D721Med (cell line): ENCODE results near the gene KRT40.

Experiments used
- DNase-seq: peaks from one replicate; pipeline ENCODE4 v3.0.0; 2011; ENCODE audit warnings: low spot score; ENCODE audit not compliant: insufficient read length
- FAIRE-seq: peaks from 2 replicates; lab custom pipeline; 2011; peaks lifted over from hg19 to GRCh38; lab: Jason Lieb, UNC
- TF ChIP-seq, protein P1 (sequence below): IDR thresholded peaks from 2 replicates; pipeline ENCODE4 v1.5.1; 2012; ENCODE audit warnings: mild to moderate bottlenecking, control low read depth; ENCODE audit not compliant: insufficient read depth; ENCODE audit errors: missing control alignments

The KRT40 gene

DNA sequence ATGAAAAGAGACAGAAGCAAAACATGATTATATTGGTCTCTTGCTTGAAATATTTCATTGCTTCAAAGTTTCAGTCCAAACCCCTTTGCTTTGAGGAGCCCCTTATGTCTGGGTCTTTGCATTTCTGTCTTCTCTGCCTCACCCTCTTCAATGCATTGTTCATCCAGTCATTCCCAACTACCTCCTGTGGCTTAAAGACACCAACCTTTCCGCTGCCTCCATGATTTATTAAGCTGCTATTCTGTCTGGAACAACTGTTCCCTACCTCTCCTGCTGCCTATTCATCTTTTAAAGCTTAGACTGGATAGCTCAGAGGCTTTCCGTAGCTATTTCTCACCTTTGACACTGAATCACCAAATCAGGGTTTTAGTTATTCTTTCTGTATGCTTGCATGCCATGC lies 13.2 kb upstream of the KRT40 start:
- DNase-seq = no peak
- TF ChIP-seq, protein P1, sequence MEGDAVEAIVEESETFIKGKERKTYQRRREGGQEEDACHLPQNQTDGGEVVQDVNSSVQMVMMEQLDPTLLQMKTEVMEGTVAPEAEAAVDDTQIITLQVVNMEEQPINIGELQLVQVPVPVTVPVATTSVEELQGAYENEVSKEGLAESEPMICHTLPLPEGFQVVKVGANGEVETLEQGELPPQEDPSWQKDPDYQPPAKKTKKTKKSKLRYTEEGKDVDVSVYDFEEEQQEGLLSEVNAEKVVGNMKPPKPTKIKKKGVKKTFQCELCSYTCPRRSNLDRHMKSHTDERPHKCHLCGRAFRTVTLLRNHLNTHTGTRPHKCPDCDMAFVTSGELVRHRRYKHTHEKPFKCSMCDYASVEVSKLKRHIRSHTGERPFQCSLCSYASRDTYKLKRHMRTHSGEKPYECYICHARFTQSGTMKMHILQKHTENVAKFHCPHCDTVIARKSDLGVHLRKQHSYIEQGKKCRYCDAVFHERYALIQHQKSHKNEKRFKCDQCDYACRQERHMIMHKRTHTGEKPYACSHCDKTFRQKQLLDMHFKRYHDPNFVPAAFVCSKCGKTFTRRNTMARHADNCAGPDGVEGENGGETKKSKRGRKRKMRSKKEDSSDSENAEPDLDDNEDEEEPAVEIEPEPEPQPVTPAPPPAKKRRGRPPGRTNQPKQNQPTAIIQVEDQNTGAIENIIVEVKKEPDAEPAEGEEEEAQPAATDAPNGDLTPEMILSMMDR = no peak
- FAIRE-seq = no peak

DNA sequence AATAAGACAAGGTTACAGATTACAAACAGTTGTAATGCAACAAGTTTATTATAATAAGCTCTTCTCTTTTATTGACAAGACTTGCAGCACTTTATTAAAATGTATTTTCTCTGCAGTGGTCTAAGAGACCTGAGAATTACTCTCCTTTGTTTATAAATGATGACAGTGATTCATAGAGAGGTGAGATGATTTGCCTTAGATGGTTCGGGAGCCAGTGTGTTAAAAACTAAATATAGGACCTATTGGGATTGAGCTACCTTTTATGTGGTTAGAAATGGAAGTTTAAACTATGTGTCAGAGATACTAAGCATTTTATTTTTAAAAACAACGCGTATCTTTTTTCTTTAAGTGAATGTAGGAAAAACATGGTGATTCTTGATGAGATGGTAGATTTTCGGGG lies 12.7 kb upstream of the KRT40 start:
- TF ChIP-seq, protein P1 = no peak
- no peak for DNase-seq
- no peak for FAIRE-seq

DNA sequence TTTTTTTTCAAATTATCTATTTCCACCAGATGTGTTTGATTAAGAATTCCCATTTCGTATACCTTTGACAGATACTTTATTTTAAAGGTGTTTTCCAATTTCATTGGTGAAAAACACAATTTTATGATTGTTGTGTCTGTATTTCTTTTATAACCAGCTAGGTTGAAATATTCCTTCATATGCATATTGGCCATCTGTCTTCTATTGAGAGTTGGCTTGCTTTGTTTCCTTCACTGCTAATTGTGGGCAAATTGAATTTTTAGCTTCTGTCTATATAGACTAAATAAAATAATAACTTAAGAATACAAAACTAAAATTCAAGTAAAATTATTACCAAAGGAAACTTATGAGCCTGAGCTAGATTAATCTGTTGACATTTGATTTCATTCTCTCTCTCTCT lies 11.0 kb upstream of the KRT40 start:
- TF ChIP-seq, protein P1 = no peak
- FAIRE-seq (no peak), DNase-seq (no peak)

DNA sequence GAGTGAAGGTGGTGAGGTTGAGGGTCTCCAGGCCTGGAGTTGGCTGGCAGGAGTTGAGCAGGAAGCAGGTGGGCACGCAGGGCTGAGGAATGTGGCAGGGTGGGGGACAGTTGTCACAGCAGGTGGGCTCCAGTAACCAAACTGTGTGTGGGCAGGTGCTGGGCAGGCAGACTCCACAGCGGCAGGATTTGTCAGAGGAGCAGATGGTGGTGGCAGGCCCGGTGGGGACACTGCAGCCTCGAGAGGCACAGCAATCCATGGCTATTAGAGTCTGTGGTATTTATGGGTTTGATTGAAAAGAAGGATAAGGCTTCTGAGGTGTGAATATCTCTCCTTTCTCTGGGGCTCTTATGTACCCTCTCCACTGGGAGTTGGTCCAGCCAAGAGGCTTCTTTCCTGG lies 9.7 kb upstream of the KRT40 start, which contains the start of gene KRTAP3-3:
KRTAP3-3 (minus strand) TSS at position 326 of the 400 bp plus-strand sequence; CDS start at position 259, 67 bp downstream.
- FAIRE-seq (no peak), DNase-seq (no peak)
- TF ChIP-seq, protein P1 = no peak

DNA sequence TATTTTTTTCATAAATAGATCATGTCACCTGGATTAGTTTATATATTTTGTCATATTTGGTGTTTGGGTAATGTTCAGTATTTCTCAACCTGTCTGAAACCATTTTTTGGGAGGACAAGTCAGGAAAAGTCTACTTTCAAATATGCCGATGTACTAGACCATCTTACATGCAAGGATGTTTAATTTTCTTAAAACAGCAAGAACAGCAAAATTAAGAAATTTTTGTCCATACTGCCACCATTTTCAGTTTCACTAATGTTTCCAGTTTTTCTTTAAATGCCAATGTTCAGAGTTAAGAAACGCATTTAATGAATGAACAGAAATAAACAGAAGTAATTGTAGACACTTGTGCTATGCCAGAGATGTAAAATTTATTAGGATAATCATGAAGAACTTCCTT lies 9.0 kb upstream of the KRT40 start:
- DNase-seq (no peak), FAIRE-seq (no peak)
- TF ChIP-seq, protein P1 = no peak

DNA sequence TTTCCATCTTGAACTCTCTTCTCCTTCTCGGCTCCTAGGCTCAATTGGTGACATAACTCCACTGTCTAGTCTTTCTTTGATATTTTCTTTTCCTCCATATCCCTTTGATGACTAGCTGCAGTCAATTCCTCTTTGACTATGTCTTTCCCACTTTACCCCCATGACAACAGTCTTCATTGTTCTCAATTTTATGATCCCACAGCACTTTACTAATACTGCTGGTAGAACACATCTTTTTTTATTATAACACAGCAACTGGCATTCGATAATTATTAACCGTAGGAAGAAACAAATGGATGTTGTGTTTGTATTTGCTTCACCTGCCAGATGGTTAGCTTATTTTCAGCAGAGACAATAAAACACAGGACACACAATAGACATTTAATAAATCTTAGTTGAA lies 8.5 kb upstream of the KRT40 start:
- no peak for DNase-seq
- TF ChIP-seq, protein P1 = no peak
- no peak for FAIRE-seq

DNA sequence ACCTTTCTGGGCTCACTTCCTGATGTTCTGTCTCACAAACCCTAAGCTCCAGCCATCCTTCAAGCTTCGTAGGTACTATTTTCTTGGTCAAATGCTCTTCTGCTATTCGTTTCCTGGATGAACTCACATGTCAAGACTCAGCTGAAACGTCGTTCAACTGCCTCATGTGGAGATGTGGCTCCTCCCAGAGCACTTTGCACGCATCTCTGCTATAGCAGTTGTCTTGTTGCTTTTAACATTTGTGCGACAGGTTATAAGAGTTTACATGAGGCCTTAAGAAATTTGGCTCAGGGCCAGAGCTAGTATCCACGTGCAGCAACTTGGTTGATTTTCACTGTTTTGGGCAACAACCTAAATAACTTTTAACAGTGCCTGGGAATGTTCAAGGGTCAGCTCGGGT lies 2.8 kb upstream of the KRT40 start:
- FAIRE-seq (no peak), DNase-seq (no peak)
- TF ChIP-seq, protein P1 = no peak
